AG08395 (cell line): Measurements from ENCODE around the gene MIS18BP1.
"Not testable (repeated sequence)": the region's sequence is repeated elsewhere in the genome, so short reads cannot be mapped to it uniquely, and the experiment has no call there.

ENCODE experiments used
- DNase-seq: peaks from one replicate; pipeline ENCODE4 v3.0.0; 2012; ENCODE audit warnings: mixed read lengths, low spot score

The MIS18BP1 gene

GRCh38 chr14:45253070-45253753 is at the start of gene MIS18BP1:
Gene MIS18BP1, minus strand, starts transcription at chr14:45253202. Its CDS starts 5,916 bp downstream, at chr14:45247286.
- DNase-seq = peak; percentile 93

- DNase-seq = no peak
These were observed 45.6 kb upstream of the MIS18BP1 start for GRCh38 chr14:45298423-45299117.

- DNase-seq = not testable (repeated sequence)
These were observed 41.8 kb upstream of the MIS18BP1 start for GRCh38 chr14:45294796-45295195.

GRCh38 chr14:45290547-45290946 is 37.5 kb upstream of the MIS18BP1 start:
- DNase-seq = no peak

- no peak for DNase-seq
These were observed 34.6 kb upstream of the MIS18BP1 start for GRCh38 chr14:45287610-45288009.

- DNase-seq = no peak
These were observed 31.8 kb upstream of the MIS18BP1 start for GRCh38 chr14:45284802-45285201.

GRCh38 chr14:45281731-45282400 is 28.9 kb upstream of the MIS18BP1 start:
- DNase-seq = not testable (repeated sequence)

- DNase-seq = no peak
These were observed 19.0 kb upstream of the MIS18BP1 start for GRCh38 chr14:45271858-45272537.

GRCh38 chr14:45270031-45270430 is 17.0 kb upstream of the MIS18BP1 start:
- no peak for DNase-seq

- DNase-seq = no peak
These were observed 14.1 kb upstream of the MIS18BP1 start for GRCh38 chr14:45267071-45267470.

GRCh38 chr14:45262637-45263036 is 9.6 kb upstream of the MIS18BP1 start:
- no peak for DNase-seq

GRCh38 chr14:45261209-45261608 is 8.2 kb upstream of the MIS18BP1 start:
- no peak for DNase-seq

- DNase-seq = no peak
These were observed 5.8 kb upstream of the MIS18BP1 start for GRCh38 chr14:45258805-45259204.

- no peak for DNase-seq
These were observed 5.1 kb upstream of the MIS18BP1 start for GRCh38 chr14:45258073-45258472.

GRCh38 chr14:45254771-45255170 is 1.8 kb upstream of the MIS18BP1 start:
- DNase-seq = no peak

- DNase-seq = no peak
These were observed 830 bp upstream of the MIS18BP1 start for GRCh38 chr14:45253754-45254310.

- DNase-seq = no peak
These were observed 484 bp downstream of the MIS18BP1 start for GRCh38 chr14:45252366-45253069.

GRCh38 chr14:45251912-45252311 is 1.1 kb downstream of the MIS18BP1 start:
- DNase-seq = peak; percentile 17

GRCh38 chr14:45249856-45250575 is 3.0 kb downstream of the MIS18BP1 start:
- peak; percentile 40 for DNase-seq

- DNase-seq = no peak
These were observed 5.6 kb downstream of the MIS18BP1 start for GRCh38 chr14:45247427-45247826.

GRCh38 chr14:45246691-45247090 is 6.3 kb downstream of the MIS18BP1 start:
- DNase-seq = no peak
